Measurements from ENCODE around the gene TTYH1. TPM values are rescaled to one million over a fixed set of nuclear protein-coding genes. Genes with fewer than 3 reads are reported as not detected.

The TTYH1 gene
- total RNA-seq, 1 donor from 2014 or later, result not detected

- H3K36me3 ChIP-seq (ENCODE audit: control insufficient read depth, insufficient read depth, low read length), result peaks cover 16% of the 10 kb centered on the region
- no peaks in the 10 kb centered on the region for H3K27me3 ChIP-seq (ENCODE audit: control insufficient read depth, insufficient read depth, low read length)
- no peak for DNase-seq (ENCODE audit: low read depth)
- no peak overlapping the region for H3K4me3 ChIP-seq (ENCODE audit: low read depth, low read length)
- TF ChIP-seq CTCF (IDR thresholded peaks at IDR 0.05; ENCODE audit: insufficient read depth, low read length, poor library complexity, severe bottlenecking), result no peak
Measured at GRCh38 chr19:54457773-54458647, 42.7 kb downstream of the TTYH1 start.

GRCh38 chr19:54458648-54459281 lies 43.5 kb downstream of the TTYH1 start:
- no peak for TF ChIP-seq CTCF (IDR thresholded peaks at IDR 0.05; ENCODE audit: insufficient read depth, low read length, poor library complexity, severe bottlenecking)
- no peak for DNase-seq (ENCODE audit: low read depth)
- Histone ChIP-seq H3K27me3 (ENCODE audit: control insufficient read depth, insufficient read depth, low read length) (no peaks in the 10 kb centered on the region), H3K4me3 (ENCODE audit: low read depth, low read length) (no peak overlapping the region), H3K36me3 (ENCODE audit: control insufficient read depth, insufficient read depth, low read length) (peaks cover 16% of the 10 kb centered on the region)

- no peak for TF ChIP-seq CTCF (IDR thresholded peaks at IDR 0.05; ENCODE audit: insufficient read depth, low read length, poor library complexity, severe bottlenecking)
- no peak overlapping the region for H3K4me3 ChIP-seq (ENCODE audit: low read depth, low read length)
- no peak for DNase-seq (ENCODE audit: low read depth)
- no peaks in the 10 kb centered on the region for H3K27me3 ChIP-seq (ENCODE audit: control insufficient read depth, insufficient read depth, low read length)
- peaks cover 14% of the 10 kb centered on the region for H3K36me3 ChIP-seq (ENCODE audit: control insufficient read depth, insufficient read depth, low read length)
Measured at GRCh38 chr19:54459282-54460229, 44.3 kb downstream of the TTYH1 start.

- TF ChIP-seq CTCF (IDR thresholded peaks at IDR 0.05; ENCODE audit: insufficient read depth, low read length, poor library complexity, severe bottlenecking), result no peak
- H3K36me3 ChIP-seq (ENCODE audit: control insufficient read depth, insufficient read depth, low read length), result peaks cover 14% of the 10 kb centered on the region
Measured at GRCh38 chr19:54460230-54461005, 45.2 kb downstream of the TTYH1 start.

GRCh38 chr19:54461210-54461609 lies 45.9 kb downstream of the TTYH1 start:
- no peak for TF ChIP-seq CTCF (IDR thresholded peaks at IDR 0.05; ENCODE audit: insufficient read depth, low read length, poor library complexity, severe bottlenecking)
- Histone ChIP-seq H3K36me3 (ENCODE audit: control insufficient read depth, insufficient read depth, low read length) (peaks cover 14% of the 10 kb centered on the region), H3K4me3 (ENCODE audit: low read depth, low read length) (no peak overlapping the region), H3K27me3 (ENCODE audit: control insufficient read depth, insufficient read depth, low read length) (no peaks in the 10 kb centered on the region)
- no peak for DNase-seq (ENCODE audit: low read depth)

More at GRCh38 chr19:54460230-54461005, 45.2 kb downstream of the TTYH1 start:
- Histone ChIP-seq H3K4me3 (ENCODE audit: low read depth, low read length) (no peak overlapping the region), H3K27me3 (ENCODE audit: control insufficient read depth, insufficient read depth, low read length) (no peaks in the 10 kb centered on the region)
- DNase-seq (ENCODE audit: low read depth), result no peak
